ENCODE results near the gene ZNF543.

DNA sequence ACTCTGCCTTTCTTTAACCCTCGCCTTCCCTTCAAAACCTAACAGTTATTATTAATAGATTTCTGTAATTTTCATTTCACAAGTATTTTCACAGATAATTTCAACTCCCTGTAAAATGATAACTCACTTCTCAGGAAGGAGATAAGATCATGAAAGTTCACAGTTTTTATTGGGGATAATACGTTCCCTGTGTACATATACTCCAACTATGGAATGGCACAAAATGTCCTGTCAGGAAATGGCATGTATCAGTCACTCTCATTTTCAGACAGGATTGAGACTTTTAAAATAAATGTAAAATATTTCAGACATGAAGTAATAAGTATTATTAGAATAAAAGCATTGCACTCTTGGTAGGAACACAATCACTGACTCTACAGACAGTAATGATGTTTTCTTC lies 42.1 kb downstream of the ZNF543 start:
- no peak for TF ChIP-seq CTCF (IDR thresholded peaks at IDR 0.05; ENCODE audit: low read depth, low read length, poor library complexity, severe bottlenecking)
- TF ChIP-seq EZH2phosphoT487 (IDR thresholded peaks at IDR 0.05; ENCODE audit: borderline replicate concordance, low read length), result no peak

Data from DOHH2 (cell line).